DND-41 (cell line): ENCODE results near the gene NT5M.

Source experiments
- ATAC-seq: fragments of 200-7000 bp; cut with Tn5 transposase; 3 replicates; pipeline ENCODE4 v1.9.1; 2021; ENCODE audit warnings: low read depth; ENCODE audit not compliant: insufficient read depth
- DNase-seq: peaks from one replicate; pipeline ENCODE4 v3.0.0-alpha.2; 2020
- H2AFZ ChIP-seq: 2 replicates; pipeline ENCODE4 v1.6.0; 2012; ENCODE audit warnings: low read depth, low read length
- H3K27ac ChIP-seq: 2 replicates; pipeline ENCODE4 v1.5.1; 2012; ENCODE audit warnings: low read length, inconsistent platforms
- H3K27me3 ChIP-seq: fragments of 200-600 bp; sonication (generic); 2 replicates; pipeline ENCODE4 v1.6.0; 2012; ENCODE audit warnings: low read length, mild to moderate bottlenecking, inconsistent platforms; ENCODE audit not compliant: insufficient read depth, poor library complexity
- H3K36me3 ChIP-seq: 2 replicates; pipeline ENCODE4 v1.5.1; 2012; ENCODE audit warnings: low read length, inconsistent platforms; ENCODE audit not compliant: insufficient read depth
- H3K4me1 ChIP-seq: 2 replicates; pipeline ENCODE4 v1.5.1; 2012; ENCODE audit warnings: mild to moderate bottlenecking, low read length; ENCODE audit not compliant: insufficient read depth
- H3K4me2 ChIP-seq: 2 replicates; pipeline ENCODE4 v1.6.0; 2012; ENCODE audit warnings: mild to moderate bottlenecking, moderate library complexity, low read length, inconsistent platforms; ENCODE audit not compliant: insufficient read depth
- H3K4me3 ChIP-seq, 2 experiments: fragments of 200-600 bp in 1 of 2; shearing (Covaris generic) in 1 of 2; 2 replicates each; pipeline ENCODE4 v1.5.1; 2012 to 2016; ENCODE audit warnings: inconsistent platforms in 2 of 2, low read length in 2 of 2, mild to moderate bottlenecking in 2 of 2, low read depth in 1 of 2, moderate library complexity in 1 of 2
- H3K79me2 ChIP-seq: 2 replicates; pipeline ENCODE4 v1.6.0; 2012; ENCODE audit warnings: low read length, inconsistent platforms; ENCODE audit not compliant: insufficient read depth
- H3K9ac ChIP-seq: 2 replicates; pipeline ENCODE4 v1.6.0; 2012; ENCODE audit warnings: low read depth, mild to moderate bottlenecking, inconsistent platforms, low read length, moderate library complexity
- H3K9me3 ChIP-seq: 2 replicates; pipeline ENCODE4 v1.5.1; 2012; ENCODE audit warnings: low read length, moderate library complexity, mild to moderate bottlenecking, inconsistent platforms; ENCODE audit not compliant: insufficient read depth, severe bottlenecking
- H4K20me1 ChIP-seq: 2 replicates; pipeline ENCODE4 v1.6.0; 2012; ENCODE audit warnings: low read length; ENCODE audit not compliant: insufficient read depth
- CTCF ChIP-seq: IDR thresholded peaks from 2 replicates; pipeline ENCODE4 v1.5.1; 2012; ENCODE audit warnings: borderline replicate concordance, low read length, moderate library complexity, mild to moderate bottlenecking; ENCODE audit not compliant: poor library complexity, severe bottlenecking; ENCODE audit errors: extremely low read depth
- EZH2 ChIP-seq: IDR thresholded peaks from 3 replicates; pipeline ENCODE4 v1.6.1; 2012; ENCODE audit warnings: borderline replicate concordance, low read depth, mild to moderate bottlenecking, moderate library complexity, low read length, inconsistent platforms; ENCODE audit not compliant: severe bottlenecking

Gene NT5M

GRCh38 chr17:17352836-17353624 is 49.9 kb downstream of the NT5M start:
- Histone ChIP-seq H3K9me3 (no peaks in the 10 kb centered on the region), H3K36me3 (no peaks in the 10 kb centered on the region), H3K9ac (no peak overlapping the region), H4K20me1 (no peaks in the 10 kb centered on the region; the same call in 1 of the 2 replicates), H3K79me2 (no peaks in the 10 kb centered on the region), H3K4me3 (no peak overlapping the region), H3K4me1 (peaks cover 23% of the 10 kb centered on the region), H3K27ac (no peak overlapping the region), H3K27me3 (no peaks in the 10 kb centered on the region), H3K4me2 (no peak overlapping the region), H2AFZ (no peak overlapping the region)
- no peak for ATAC-seq
- DNase-seq, result no peak
- no peak for TF ChIP-seq EZH2

DNA sequence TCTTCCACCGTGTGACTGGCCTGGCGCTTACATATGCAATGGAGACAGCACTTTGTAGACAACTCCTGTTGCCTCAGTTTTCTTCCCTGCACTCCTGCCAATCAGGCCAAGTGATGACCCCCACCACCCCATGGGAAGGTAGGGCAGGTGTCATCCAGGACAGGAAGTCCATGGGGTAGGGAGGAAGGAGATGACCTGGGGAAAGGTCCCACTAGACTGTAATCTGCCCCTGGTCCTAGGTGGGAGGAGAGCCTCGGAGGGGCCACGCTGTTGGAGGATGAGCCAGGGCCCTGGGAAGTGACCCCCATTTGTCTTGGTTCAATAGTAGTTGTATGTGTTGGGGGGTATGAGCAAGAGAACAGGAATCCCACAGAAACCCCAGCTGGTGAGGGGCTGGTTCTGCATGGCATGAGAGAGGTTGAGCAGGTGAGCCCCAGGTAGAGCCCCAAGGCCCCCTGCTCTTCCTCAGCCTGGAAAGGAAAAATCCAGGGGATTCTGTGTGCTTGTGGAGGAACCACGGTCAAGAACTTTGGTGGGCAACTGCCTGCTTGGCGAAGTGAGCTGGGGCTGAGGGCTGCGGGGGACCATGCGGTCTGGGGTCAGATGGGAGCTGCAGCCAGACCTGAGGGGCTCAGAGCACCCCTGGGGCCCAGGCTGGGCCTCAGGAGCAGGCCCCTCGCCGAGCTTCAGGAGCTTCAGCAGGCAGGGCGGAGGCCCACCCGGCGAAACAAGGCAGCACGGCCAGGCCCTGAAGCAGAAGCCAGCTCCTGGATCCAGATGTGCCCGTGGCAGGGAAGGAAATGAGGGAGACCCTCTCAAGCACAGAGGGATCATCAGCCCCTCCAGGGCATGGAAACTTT is 50.7 kb downstream of the NT5M start:
- H3K27ac ChIP-seq, result no peak overlapping the region

DNA sequence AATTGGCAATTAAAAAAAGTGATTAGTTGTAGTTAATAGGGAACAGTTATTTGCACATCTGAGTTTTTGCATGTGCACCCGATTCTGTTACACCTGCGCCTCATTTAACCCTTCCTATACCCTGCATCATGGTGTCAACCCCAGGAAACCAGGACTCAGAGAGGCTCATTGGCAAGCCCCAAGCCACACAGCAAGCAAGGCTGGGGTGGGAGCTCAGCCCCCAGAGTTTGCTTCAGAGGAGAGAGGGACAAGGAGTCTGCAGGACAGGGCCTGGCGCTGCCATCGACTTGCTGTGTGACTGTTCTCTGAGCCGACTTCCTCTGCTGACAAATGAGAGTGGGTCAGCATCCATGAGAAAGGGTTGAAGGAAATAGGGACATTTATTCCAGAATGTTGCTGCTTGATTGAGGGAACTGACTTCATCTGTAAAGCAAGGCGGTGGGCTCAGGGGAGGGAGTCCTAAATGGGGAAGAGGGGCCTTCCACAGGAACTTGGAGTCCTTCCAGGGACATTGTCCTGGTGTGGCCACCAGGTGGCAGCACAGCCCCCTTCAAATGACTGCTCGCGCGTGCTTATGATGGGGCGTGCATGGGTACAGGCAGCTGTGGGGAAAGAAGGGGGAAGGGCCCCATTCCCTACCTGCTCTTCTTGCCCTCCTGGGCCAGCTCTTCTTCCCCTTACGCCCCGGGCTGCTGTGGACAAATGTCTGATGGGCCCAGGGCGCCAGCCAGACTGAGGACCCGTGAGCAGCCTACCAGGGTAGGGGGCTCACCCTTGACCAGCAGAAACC is 51.6 kb downstream of the NT5M start:
- H3K27ac ChIP-seq, result peak overlapping the region; percentile 34; the same call in 1 of the 2 replicates
- H3K4me3 ChIP-seq, result no peak overlapping the region
- H3K9me3 ChIP-seq, result peaks cover 10% of the 10 kb centered on the region
- H3K27me3 ChIP-seq, result no peaks in the 10 kb centered on the region
- no peaks in the 10 kb centered on the region; the same call in 1 of the 2 replicates for H4K20me1 ChIP-seq
- DNase-seq (peak; percentile 85), ATAC-seq (peak; percentile 76)
- H2AFZ ChIP-seq, result peak overlapping the region; percentile 28
- H3K9ac ChIP-seq, result 0 out of 2 replicates have a peak overlapping the region, but pooled peaks have one; percentile 11
- no peaks in the 10 kb centered on the region for H3K79me2 ChIP-seq
- H3K4me2 ChIP-seq, result peak overlapping the region; percentile 21; the same call in 1 of the 2 replicates
- H3K36me3 ChIP-seq, result no peaks in the 10 kb centered on the region
- peak; percentile 94 for TF ChIP-seq CTCF
- TF ChIP-seq EZH2, result no peak
- H3K4me1 ChIP-seq, result peaks cover 23% of the 10 kb centered on the region

More for the DNA sequence above, 50.7 kb downstream of the NT5M start:
- H3K9me3 ChIP-seq, result peaks cover 3% of the 10 kb centered on the region
- no peak overlapping the region for H2AFZ ChIP-seq
- TF ChIP-seq CTCF (no peak), EZH2 (no peak)
- DNase-seq, result no peak
- no peak overlapping the region for H3K4me2 ChIP-seq
- H3K27me3 ChIP-seq, result no peaks in the 10 kb centered on the region
- H4K20me1 ChIP-seq, result no peaks in the 10 kb centered on the region; the same call in 1 of the 2 replicates
- no peak overlapping the region for H3K9ac ChIP-seq
- no peaks in the 10 kb centered on the region for H3K36me3 ChIP-seq
- H3K4me3 ChIP-seq, result no peak overlapping the region
- no peaks in the 10 kb centered on the region for H3K79me2 ChIP-seq
- peaks cover 23% of the 10 kb centered on the region for H3K4me1 ChIP-seq
- no peak for ATAC-seq
